Urinary bladder (tissue), 4 donors: ENCODE results near the gene SLC44A1. TPM values are rescaled to one million over a fixed set of nuclear protein-coding genes. Genes with fewer than 3 reads are reported as not detected.

Source experiments
- DNase-seq: peaks from one replicate; pipeline ENCODE4 v3.0.0-alpha.2; 2015; ENCODE audit errors: extremely low spot score
- H3K27ac ChIP-seq: one replicate; pipeline ENCODE4 v1.5.1; 2013; ENCODE audit warnings: low read depth, mild to moderate bottlenecking, moderate library complexity
- H3K36me3 ChIP-seq: one replicate; pipeline ENCODE4 v1.6.1; 2013; ENCODE audit warnings: mild to moderate bottlenecking, moderate library complexity; ENCODE audit not compliant: insufficient read depth
- H3K4me1 ChIP-seq: one replicate; pipeline ENCODE4 v1.6.1; 2013; ENCODE audit warnings: mild to moderate bottlenecking, moderate library complexity; ENCODE audit not compliant: insufficient read depth
- H3K4me3 ChIP-seq: one replicate; pipeline ENCODE4 v1.5.1; 2013; ENCODE audit warnings: low read depth, low read length
- WGBS: extraction: QIAGEN DNeasy Blood & Tissue Kit; methylation state at CpG from one replicate; pipeline ENCODE4 v1.1.7; 2013; 5-methylcytosine and 5-hydroxymethylcytosine counted together
- polyA plus RNA-seq: library from polyadenylated mRNA; stranded (reverse); fragments of 200-250 nt; gene quantifications from one replicate; pipeline ENCODE4 v1.2.3, GENCODE V29; 2013
- total RNA-seq: library from RNA; depleted of rRNA; stranded (reverse); fragments of >200 nt; gene quantifications from one replicate; pipeline ENCODE4 v1.2.3, GENCODE V29; 2014
- donor health status: healthy with polysubstance abuse.
- donor health status: healthy.

Gene SLC44A1
- total and polyA plus RNA-seq, 2 donors: 24.8 to 57.4 TPM

DNA sequence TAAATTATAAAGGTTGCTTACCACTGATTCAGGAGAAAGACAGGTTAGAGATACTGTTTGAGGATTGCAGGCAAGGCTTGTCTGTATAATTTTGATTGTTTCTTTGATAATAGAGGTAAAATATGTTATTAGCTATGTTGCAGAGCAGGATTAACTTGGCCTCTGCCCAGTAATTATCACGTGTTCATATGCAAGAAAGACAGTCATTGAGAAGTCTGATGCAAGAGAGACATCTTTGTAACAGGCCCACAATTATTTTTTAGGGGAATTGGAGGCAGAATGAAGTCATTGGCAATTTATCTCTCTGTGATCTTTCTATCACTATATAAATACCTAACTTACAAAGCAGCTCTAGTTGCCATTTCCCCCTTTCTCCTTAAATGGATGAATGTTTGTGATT lies 46.0 kb downstream of the SLC44A1 start:
- Histone ChIP-seq H3K4me1 (no peaks in the 10 kb centered on the region), H3K4me3 (no peak overlapping the region), H3K27ac (no peak overlapping the region), H3K36me3 (no peaks in the 10 kb centered on the region)
- peak; percentile 36 for DNase-seq
- WGBS: 39% methylated on average over 1 of the region's 1 CpG

DNA sequence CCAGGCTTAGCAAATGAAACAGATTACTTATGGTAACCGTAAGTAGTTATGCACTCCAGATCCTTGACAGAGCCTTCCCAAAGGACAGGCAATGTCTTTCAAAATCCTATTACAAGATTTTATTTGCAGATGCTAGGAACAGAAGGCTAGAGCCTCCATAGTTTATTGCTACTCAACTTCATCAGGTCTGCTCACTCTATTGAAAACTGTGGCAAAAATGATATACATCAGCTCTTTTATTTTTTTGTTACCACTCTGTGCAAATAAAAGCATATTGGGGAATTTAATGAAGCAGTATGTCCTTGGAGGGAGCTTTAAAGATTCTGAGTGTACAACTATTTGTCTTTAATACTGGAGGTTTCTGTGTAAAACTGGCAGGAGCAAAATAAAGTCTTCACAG lies 46.5 kb downstream of the SLC44A1 start:
- 87% methylated on average over 1 of the region's 1 CpG for WGBS
- no peak overlapping the region for H3K27ac ChIP-seq
- DNase-seq: no peak
- no peaks in the 10 kb centered on the region for H3K4me1 ChIP-seq
- H3K36me3 ChIP-seq: no peaks in the 10 kb centered on the region
- H3K4me3 ChIP-seq: no peak overlapping the region

DNA sequence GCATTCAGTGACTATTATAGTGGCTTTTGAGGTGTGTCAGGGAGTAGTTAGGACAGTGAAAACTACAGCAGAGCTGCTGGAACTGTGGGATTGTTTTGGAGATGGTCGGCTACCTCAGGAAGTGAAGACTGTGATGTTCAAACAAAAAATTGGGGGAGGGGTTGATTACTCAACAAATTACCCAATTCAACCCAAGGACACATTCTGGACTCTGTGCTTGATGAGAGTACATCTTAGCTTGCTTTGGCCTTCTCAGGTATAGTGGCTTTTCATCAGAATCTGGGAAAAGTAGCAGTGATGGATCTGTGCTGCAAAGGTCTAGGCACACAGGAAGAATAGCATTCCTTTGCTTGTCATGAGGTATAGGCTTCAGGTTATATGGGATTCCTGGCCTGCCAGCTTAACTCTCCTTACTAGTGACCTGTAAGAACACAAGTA lies 47.0 kb downstream of the SLC44A1 start:
- no peaks in the 10 kb centered on the region for H3K36me3 ChIP-seq
- no peak for DNase-seq
- no peak overlapping the region for H3K4me3 ChIP-seq
- no peaks in the 10 kb centered on the region for H3K4me1 ChIP-seq
- no peak overlapping the region for H3K27ac ChIP-seq
- 70% methylated on average over 1 of the region's 1 CpG for WGBS

DNA sequence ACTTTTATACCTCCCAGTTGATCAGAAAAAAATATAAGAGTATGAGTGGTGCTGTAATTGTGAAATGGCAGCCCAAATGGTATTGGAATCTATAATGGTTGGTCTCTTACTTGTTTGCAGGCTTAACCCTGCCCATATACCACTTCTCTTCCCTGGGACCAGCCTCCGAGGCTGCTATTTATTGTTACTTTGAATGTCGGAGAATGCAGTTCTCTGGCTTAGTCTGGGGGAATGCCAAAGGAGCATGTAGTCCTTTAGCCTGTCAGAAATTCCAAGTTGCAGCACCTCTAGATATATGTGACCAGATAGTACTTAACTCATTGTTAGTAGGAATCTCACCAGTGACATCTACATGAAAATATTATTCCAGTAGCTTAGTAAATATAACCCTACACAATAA lies 47.5 kb downstream of the SLC44A1 start:
- WGBS: 53% methylated on average over 2 of the region's 2 CpGs
- H3K4me3 ChIP-seq: no peak overlapping the region
- no peak overlapping the region for H3K27ac ChIP-seq
- H3K36me3 ChIP-seq: no peaks in the 10 kb centered on the region
- H3K4me1 ChIP-seq: no peaks in the 10 kb centered on the region
- DNase-seq: no peak

DNA sequence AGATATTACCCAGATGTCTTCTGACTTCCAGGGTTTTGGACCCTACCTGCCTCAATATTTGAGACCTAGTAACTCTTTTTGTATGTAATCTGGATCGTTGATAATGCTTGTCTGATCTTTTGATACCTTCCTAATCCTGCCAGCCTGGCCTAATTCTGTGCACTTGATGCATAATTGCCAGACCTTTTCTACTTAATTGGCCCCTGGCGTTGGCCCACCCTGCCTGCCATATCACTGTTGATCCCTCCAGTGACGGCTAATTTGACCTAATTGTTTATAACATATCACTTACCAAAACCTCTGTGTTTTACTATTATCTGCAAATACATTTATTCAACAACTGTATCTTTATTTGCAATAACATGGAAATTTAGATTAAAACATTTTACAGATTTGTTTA lies 49.0 kb downstream of the SLC44A1 start:
- Histone ChIP-seq H3K4me3 (no peak overlapping the region), H3K36me3 (no peaks in the 10 kb centered on the region), H3K4me1 (no peaks in the 10 kb centered on the region), H3K27ac (no peak overlapping the region)
- DNase-seq: no peak
- WGBS: 86% methylated on average over 3 of the region's 3 CpGs

DNA sequence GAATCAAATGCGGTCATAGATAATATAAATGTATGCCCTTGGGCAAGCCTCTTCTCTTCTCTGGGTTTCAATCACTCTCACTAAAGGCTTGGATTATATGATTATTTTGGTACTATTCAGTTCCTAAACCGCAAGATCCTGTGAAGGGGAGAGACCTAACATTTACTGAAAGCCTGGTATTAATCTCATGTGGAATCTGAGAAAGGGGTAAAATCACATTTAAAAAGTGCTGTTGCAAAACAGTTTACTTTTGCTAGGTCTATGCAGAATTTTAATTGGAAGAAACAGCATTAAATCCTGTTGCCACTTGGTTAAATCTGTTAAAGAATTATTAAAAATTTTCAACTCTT lies 50.7 kb downstream of the SLC44A1 start:
- 94% methylated on average over 2 of the region's 2 CpGs for WGBS
- Histone ChIP-seq H3K36me3 (no peaks in the 10 kb centered on the region), H3K4me3 (no peak overlapping the region), H3K4me1 (no peaks in the 10 kb centered on the region), H3K27ac (no peak overlapping the region)
- DNase-seq: no peak

DNA sequence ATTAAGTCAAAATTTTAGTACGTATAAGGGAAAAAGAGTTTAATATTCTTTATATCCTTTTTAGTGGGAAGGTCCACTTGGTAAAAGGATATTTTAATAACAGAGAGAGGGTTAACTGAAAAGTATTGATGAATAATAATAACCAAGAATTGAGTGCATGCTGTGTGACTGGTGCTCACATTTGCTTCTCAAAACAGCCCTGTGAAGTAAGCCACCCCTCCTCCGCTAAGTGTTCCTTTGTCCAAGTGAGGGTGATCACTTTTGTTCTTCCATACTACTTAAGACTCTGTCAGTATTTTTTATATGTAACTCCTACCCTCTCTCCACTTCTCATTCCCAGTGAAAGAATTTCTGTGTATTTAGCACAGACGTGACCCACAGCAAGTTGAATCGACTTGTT lies 51.5 kb downstream of the SLC44A1 start:
- 76% methylated on average over 4 of the region's 4 CpGs for WGBS
- no peaks in the 10 kb centered on the region for H3K4me1 ChIP-seq
- DNase-seq: no peak
- no peak overlapping the region for H3K4me3 ChIP-seq
- H3K36me3 ChIP-seq: no peaks in the 10 kb centered on the region
- no peak overlapping the region for H3K27ac ChIP-seq

DNA sequence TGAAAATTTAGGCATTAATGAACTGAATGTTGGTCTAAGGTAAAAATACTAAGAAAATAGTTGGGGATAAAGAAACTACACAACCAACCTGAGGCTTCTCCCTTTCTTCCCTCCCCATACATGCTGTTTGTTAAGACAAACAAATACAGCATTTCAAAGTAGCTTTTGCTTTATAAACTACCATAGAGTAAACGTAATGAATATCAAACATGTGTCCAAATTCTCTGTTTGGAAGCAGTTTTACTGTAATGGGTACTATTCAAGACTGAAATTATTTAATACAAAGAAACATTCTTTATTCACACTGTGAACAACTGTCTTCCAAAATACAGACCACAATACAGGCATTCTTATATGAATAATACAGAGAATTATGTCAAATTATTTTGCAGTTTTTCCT lies 52.0 kb downstream of the SLC44A1 start:
- WGBS: 57% methylated on average over 1 of the region's 1 CpG
- no peak for DNase-seq
- Histone ChIP-seq H3K36me3 (no peaks in the 10 kb centered on the region), H3K4me1 (no peaks in the 10 kb centered on the region), H3K4me3 (no peak overlapping the region), H3K27ac (no peak overlapping the region)

DNA sequence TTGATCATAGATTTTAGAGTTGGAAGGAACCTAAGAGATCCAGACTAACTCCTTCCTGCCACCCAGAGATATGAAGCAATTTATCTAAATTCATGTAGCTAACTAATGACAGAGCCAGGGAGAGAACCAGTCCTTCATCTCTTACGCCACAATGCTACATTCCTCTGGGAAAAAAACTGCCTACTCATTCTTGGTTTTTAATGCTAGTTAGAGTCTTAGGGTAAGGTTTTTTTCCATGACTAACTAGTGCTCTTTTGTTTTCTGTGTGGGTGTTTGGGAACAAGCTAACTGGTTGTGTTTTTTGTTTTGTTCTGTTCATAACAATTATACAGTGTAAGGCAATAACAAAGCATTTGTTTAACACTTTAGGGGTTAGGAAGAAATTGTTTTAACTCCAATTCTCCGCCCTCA lies 52.4 kb downstream of the SLC44A1 start:
- no peak overlapping the region for H3K27ac ChIP-seq
- 31% methylated on average over 2 of the region's 2 CpGs for WGBS
- no peak for DNase-seq
- H3K36me3 ChIP-seq: no peaks in the 10 kb centered on the region
- H3K4me1 ChIP-seq: no peaks in the 10 kb centered on the region
- no peak overlapping the region for H3K4me3 ChIP-seq

DNA sequence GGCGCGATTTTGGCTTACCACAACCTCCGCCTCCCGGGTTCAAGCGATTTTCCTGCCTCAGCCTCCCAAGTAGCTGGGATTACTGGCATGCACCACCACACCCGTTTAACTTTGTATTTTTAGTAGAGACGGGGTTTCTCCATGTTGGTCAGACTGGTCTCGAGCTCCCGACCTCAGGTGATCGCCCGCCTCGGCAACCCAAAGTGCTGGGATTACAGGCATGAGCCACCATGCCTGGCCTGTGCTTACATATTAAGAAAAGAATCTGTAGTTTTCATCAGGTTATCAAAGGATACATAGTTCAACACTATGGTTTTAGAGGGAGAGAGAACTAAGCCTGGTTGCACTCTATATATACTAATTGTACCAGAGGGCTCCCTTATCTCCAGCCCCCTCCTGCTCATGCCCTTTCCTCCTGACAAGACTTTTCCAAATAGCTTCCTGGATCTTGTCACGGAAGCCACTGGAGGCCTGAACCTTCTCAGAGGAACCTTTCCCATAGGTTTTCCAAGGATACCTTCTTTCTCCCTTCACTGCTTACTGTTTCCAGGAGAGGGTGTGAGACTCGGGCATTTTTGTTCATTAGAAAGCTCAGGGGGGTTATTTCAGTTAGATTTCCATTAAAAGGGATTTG lies 53.1 kb downstream of the SLC44A1 start:
- no peak for DNase-seq
- WGBS: 95% methylated on average over 14 of the region's 14 CpGs
- H3K4me1 ChIP-seq: no peaks in the 10 kb centered on the region
- no peak overlapping the region for H3K27ac ChIP-seq
- H3K36me3 ChIP-seq: no peaks in the 10 kb centered on the region
- H3K4me3 ChIP-seq: no peak overlapping the region

DNA sequence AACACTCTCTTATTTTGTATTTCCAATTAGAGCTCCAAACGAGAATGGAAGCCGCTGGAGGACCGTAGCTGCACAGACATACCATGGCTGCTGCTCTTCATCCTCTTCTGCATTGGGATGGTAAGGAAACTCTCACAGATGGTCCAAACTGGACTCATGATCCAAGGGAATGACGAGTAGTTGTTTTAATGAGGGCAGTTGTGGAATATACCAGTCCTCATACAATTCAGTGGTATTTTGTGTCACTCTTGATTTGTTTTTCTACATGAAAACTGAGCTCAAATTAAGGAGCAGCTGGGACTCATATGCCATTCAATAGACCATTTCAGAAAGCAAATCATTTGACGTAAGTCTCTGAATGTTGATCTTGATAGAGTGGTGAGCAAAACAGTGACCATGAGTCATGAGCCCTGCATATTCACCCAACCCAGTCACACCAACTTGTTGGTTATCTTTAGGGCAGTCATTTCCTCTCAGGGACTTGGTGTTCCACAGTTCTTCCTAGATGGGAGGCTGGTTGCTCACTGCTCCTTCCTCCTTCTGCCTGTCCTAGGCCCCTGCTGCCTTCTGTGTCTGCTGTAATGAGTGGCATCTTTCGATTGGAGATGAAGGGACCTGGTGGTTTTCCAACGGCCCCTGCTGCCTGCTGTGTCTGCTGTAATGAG lies 54.9 kb downstream of the SLC44A1 start:
- Histone ChIP-seq H3K36me3 (no peaks in the 10 kb centered on the region), H3K4me3 (no peak overlapping the region), H3K4me1 (no peaks in the 10 kb centered on the region), H3K27ac (no peak overlapping the region)
- no peak for DNase-seq
- 88% methylated on average over 7 of the region's 7 CpGs for WGBS

DNA sequence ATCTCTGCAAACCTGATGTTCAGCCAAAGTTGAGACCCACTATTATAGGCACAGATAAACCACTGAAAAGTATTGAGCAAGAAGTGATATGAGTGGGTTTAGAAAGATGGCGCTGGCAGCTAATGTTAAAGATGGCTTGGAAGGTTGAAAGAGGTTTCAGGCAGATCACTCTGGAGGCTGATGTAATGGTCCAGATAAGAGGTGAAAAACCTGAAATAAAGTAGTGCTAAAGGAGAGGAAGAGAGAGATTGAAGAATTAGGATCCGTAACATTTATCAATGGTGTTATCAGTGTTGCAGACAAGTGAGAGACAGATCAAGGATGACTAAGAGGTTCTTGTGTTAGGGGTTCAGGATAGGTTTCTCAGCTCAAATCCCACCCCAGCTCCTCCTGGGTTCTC lies 58.3 kb downstream of the SLC44A1 start:
- WGBS: 96% methylated on average over 2 of the region's 2 CpGs
- no peak for DNase-seq
- H3K27ac ChIP-seq: no peak overlapping the region

DNA sequence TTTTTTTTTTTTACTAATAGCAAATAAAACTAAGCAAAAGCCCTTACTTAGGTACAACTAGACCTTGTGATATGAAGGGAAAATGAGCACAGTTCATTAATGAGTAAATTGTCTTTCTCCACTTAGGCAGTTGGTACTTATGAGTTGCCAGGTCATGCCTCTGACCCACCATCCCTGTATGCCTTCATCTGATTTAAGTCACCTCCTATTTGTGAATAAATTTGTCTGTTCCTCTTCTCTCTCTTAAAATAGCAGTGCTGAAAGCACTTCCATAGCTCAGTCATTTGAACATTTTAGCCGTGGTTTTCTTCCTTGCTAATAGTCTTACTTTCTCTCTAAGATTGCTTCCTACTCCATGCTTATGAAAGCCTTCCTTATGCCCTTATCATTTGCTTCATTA lies 61.4 kb downstream of the SLC44A1 start:
- no peak overlapping the region for H3K4me3 ChIP-seq

More for the DNA sequence above, 58.3 kb downstream of the SLC44A1 start:
- H3K36me3 ChIP-seq: no peaks in the 10 kb centered on the region
- no peaks in the 10 kb centered on the region for H3K4me1 ChIP-seq
- H3K4me3 ChIP-seq: no peak overlapping the region

DNA sequence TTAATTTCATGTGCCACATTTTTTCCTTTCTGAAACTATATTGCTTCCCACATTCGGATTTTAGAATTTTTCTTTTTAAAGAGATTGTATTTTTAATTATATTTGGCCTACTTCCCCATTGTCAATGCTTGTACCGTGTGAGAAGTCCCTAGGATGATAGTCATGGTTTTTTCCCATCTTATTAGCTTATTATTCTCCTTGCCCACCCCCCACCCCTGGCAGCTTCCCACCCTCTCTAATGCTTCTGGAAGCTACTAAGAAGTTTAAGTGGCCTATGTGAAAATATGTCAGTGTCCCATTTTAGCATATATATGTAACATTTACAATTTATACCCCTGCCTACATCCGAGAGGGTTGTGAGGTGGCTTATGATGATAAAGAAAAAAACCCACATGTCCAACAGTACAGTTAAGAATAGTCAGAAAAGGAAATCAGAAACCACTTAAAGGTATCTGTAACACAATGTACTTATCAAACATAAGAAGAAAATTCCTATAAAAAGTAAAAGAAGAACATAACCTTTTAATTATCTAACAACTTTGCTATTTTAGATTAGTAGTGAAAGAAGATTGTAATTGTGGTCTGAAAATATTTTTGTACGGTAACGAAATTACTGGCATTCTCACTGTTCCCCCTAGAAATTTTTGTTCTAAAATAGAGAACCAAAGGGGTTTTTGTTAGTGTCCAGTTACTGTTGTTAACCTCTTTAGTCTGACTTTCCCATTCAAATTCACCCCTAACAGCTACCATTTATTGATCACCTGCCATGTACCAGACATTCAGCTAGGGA lies 62.1 kb downstream of the SLC44A1 start:
- 90% methylated on average over 5 of the region's 5 CpGs for WGBS
- no peak overlapping the region for H3K27ac ChIP-seq
- H3K4me3 ChIP-seq: no peak overlapping the region
- no peak for DNase-seq
- H3K4me1 ChIP-seq: no peaks in the 10 kb centered on the region
- no peaks in the 10 kb centered on the region for H3K36me3 ChIP-seq

More for the DNA sequence above, 61.4 kb downstream of the SLC44A1 start:
- H3K36me3 ChIP-seq: no peaks in the 10 kb centered on the region
- no peak for DNase-seq
- no peak overlapping the region for H3K27ac ChIP-seq
- WGBS: 77% methylated on average over 1 of the region's 1 CpG
- no peaks in the 10 kb centered on the region for H3K4me1 ChIP-seq
